ENCODE measurements around the gene ADCY5.

DNA sequence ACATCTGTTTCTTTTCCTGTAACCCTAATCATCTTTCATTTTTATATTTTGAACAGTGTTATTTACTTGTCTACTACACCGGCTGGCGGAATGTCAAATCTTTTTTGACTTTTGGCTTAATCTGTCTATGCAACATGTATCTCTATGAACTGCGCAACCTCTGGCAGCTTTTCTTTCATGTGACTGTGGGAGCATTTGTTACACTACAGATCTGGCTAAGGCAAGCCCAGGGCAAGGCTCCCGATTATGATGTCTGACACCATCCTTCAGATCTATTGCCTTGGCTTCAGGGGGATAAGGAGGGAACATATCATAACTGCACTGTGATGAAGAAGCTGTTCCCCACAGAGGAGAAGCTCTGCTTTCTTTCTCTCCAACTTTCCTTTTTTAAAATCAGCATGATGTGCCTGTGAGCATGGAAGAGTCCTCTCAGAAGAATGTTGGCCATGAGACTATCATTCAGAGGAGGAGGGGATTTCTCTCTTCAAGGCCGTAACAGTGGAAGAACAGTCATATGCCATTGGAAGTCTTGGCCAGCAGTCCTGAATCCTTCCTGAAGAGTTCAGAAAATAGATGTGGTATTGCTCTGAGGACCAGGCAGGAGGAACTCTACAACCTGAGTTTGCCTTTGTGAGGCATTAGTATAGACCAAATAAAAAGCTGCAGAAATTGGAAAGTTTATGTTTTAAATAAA is 177.3 kb downstream of the ADCY5 start:
- TF ChIP-seq, protein P1, sequence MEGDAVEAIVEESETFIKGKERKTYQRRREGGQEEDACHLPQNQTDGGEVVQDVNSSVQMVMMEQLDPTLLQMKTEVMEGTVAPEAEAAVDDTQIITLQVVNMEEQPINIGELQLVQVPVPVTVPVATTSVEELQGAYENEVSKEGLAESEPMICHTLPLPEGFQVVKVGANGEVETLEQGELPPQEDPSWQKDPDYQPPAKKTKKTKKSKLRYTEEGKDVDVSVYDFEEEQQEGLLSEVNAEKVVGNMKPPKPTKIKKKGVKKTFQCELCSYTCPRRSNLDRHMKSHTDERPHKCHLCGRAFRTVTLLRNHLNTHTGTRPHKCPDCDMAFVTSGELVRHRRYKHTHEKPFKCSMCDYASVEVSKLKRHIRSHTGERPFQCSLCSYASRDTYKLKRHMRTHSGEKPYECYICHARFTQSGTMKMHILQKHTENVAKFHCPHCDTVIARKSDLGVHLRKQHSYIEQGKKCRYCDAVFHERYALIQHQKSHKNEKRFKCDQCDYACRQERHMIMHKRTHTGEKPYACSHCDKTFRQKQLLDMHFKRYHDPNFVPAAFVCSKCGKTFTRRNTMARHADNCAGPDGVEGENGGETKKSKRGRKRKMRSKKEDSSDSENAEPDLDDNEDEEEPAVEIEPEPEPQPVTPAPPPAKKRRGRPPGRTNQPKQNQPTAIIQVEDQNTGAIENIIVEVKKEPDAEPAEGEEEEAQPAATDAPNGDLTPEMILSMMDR (IDR thresholded peaks at IDR 0.05) = no peak
- no peak for TF ChIP-seq EZH2 (IDR thresholded peaks at IDR 0.05; ENCODE audit: borderline replicate concordance, insufficient read depth, low read depth, low read length, poor library complexity, severe bottlenecking)
